ENCODE results near the gene USHBP1.
"Not testable (repeated sequence)": the region's sequence is repeated elsewhere in the genome, so short reads cannot be mapped to it uniquely, and the experiment has no call there.

Gene USHBP1

DNA sequence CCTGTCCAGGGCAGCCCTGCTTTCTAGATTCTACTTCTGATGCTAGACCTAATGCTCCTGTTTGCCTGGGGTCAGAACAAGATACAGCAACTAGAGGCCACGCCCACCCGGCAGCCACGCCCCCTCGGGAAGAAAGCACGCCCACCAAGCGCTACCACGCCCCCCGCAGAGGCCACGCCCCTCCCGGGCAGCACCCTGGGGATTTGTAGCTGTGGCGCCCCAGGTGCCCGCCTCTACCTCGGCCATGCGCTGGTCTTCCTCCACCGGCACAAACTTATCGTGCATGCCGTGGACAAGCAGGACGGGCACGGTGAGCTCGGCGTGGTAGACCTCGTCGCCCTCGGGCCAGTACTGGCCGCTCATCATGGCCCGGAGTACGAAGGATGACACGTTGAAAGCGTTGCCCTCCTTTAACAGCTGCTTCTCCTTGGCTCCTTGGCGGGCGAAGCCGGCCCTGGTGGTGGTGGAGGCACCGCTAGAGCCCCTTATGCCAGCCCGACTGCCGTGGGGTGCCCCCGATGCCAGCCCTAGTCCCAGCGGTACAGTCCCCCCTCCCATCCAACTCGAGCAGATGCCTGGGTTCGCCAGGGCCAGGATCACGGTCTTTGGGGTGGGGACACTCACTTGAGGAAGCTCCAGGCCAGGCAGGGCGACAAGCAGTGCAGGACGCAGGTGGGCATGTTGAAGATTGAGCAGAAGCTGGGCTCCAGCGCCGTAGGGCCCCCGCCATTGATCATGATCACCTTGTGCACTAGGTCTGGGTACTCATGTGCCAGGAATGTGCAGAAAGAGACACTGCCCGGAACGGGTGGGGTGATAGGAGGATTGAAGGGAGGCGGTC is 29.7 kb upstream of the USHBP1 start:
- no peak for DNase-seq

DNA sequence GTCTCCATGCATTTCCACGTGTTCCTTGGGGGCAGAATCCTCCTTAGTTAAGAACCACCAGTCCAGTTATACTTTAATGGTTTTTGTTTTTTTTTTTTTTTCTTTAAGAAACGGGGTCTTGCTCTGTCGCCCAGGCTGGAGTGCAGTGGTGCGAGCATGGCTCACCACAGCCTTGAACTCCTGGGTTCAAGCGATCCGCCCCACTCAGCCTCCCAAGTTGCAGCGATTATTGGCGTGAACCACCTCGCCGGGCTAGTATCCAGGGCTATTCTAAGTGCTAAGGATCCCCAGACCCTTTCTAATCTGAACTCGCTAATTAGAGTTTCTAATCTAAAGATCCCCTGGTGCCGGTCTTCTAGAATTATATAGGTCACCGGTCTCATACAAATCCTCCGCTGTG is 29.1 kb upstream of the USHBP1 start:
- no peak for DNase-seq

- DNase-seq, result no peak
Observed at GRCh38 chr19:17292301-17293074, 27.9 kb upstream of the USHBP1 start.

DNA sequence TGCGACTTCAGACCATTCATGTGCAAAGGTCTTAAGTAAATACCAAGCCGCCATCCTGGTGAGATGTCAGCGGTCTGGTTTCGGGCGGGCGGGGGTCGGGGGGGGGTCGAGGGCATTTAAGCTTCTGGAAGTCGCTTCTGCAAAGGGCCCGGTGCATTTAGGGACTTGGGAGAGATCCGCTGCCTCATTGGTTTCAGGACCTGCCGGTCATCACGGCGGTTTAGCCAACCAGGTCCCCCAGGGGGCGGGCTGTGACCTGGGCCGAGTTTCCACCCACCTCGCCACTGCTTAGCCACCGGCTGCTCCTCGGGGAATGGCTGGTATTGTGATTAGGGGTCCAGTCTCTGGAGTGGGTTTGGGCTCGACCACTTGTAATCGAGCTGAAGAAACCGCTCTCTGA is 24.9 kb upstream of the USHBP1 start:
- DNase-seq, result no peak

DNA sequence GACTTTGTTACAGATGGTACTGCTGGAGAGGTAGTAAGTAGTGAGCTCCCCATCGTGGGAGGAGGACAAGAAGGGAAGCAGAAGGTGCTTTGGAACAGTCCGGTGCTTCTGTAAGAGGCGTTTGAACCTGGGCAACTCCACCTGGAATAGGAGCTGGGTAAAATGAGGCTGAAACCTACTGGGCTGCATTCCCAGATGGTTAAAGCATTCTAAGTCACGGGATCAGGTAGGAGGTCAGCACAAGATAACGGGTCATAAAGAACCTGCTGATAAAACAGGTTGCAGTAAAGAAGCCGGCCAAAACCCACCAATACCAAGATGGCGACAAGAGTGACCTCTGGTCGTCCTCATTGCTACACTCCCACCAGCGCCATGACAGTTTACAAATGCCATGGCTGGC is 22.2 kb upstream of the USHBP1 start:
- no peak for DNase-seq

GRCh38 chr19:17286263-17286662 is 21.7 kb upstream of the USHBP1 start:
- DNase-seq, result no peak

- no peak for DNase-seq
Observed at GRCh38 chr19:17285415-17286135, 21.0 kb upstream of the USHBP1 start.

DNA sequence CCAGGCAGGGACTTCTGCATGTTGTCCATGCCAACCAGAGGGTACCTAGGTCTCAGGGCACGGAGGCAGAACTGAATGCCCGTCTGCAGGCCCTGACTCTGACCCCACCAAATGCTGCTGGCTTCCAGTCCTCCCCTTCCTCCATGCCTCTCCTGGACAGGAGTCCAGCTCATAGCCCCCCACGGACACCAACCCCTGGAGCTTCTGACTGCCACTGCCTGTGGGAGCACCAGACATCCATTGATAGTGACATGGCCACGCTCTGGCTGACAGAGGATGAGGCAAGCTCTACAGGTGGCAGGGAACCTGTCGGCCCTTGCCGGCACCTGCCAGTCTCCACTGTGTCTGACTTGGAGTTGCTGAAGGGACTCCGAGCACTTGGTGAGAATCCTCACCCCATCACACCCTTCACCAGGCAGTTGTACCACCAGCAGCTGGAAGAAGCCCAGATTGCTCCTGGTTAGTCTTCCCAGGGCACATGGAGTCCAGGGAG is 19.0 kb upstream of the USHBP1 start:
- DNase-seq, result no peak

- peak; percentile 34 for DNase-seq
Observed at GRCh38 chr19:17282488-17283125, 18.1 kb upstream of the USHBP1 start.

GRCh38 chr19:17281391-17282304 is 17.1 kb upstream of the USHBP1 start, which contains the start of gene ANKLE1:
Gene ANKLE1, plus strand, starts transcription at chr19:17281901. Its CDS starts 20 bp downstream, at chr19:17281921.
- DNase-seq, result no peak

DNA sequence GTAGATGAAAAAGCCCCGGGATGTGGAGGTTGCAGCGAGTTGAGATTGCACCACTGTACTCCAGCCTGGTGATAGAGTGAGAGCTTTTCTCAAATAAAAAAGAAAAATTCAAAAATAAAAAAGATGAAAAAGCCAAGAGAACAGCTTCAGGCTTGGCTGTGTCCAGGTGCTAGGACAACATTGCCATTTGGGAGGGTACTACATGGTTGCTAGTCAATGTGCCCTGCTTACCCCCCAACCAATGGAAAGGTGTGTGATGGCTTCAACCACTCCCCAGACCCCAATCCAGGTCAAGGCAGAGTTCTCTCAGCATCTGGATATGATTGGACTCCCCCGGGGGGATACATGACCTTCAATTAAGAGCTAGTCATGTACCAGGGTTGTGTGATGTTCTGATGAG is 14.9 kb upstream of the USHBP1 start:
- no peak for DNase-seq

DNA sequence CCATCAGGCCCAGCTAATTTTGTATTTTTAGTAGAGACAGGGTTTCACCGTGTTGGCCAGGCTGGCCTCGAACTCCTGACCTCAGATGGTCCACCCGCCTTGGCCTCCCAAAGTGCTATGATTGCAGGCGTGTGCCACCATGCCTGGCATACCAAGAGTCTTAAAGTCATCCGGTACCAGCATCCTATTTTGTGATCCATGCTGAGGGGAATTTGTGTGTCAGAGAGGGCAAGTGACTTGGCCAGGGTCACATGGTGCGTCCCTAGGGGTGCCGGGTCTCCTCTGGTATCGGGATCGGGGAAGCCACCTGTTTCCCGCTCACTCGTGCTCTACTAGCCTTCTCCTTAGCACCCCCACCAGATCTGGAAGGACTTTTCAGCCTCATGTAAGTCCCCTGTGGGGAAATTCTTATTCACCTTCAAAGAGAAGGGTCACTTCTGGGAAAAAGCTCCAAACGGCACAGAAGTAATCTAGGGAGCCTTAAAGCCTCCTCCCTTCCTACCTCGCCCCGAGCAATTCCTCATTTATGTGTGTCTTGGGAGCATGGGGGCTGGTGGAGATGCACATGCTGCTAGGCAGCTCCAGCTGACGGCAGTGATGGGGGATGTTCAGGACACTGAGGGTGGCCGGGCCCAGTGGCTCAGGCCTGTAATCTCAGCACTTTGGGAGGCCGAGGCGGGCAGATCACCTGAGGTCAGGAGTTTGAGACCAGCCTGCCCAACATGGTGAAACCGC is 11.1 kb upstream of the USHBP1 start:
- DNase-seq, result no peak

DNA sequence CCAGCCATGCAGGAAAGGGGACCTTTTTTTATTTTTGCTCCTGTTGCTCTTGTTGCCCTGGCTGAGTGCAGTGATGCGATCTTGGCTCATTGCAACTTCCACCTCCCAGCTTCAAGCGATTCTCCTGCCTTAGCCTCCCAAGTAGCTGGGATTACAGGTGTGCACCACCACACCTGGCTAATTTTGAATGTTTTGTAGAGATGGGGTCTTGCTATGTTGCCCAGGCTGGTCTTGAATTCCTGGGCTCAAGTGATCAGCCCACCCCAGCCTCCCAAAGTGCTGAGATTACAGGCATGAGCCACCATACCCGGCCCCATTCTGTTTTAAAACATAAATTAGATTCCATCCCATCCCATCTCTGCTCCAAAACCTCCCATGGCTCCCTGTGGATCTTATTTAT is 10.3 kb upstream of the USHBP1 start:
- DNase-seq, result not testable (repeated sequence)

DNA sequence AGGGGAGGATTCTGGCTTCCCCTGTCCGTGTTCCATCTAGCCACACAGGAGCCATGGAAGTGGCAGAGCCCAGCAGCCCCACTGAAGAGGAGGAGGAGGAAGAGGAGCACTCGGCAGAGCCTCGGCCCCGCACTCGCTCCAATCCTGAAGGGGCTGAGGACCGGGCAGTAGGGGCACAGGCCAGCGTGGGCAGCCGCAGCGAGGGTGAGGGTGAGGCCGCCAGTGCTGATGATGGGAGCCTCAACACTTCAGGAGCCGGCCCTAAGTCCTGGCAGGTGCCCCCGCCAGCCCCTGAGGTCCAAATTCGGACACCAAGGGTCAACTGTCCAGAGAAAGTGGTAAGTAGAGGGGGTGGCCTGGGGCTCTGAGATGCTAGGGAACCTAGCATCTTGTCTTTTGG is 4.2 kb upstream of the USHBP1 start:
- no peak for DNase-seq

DNA sequence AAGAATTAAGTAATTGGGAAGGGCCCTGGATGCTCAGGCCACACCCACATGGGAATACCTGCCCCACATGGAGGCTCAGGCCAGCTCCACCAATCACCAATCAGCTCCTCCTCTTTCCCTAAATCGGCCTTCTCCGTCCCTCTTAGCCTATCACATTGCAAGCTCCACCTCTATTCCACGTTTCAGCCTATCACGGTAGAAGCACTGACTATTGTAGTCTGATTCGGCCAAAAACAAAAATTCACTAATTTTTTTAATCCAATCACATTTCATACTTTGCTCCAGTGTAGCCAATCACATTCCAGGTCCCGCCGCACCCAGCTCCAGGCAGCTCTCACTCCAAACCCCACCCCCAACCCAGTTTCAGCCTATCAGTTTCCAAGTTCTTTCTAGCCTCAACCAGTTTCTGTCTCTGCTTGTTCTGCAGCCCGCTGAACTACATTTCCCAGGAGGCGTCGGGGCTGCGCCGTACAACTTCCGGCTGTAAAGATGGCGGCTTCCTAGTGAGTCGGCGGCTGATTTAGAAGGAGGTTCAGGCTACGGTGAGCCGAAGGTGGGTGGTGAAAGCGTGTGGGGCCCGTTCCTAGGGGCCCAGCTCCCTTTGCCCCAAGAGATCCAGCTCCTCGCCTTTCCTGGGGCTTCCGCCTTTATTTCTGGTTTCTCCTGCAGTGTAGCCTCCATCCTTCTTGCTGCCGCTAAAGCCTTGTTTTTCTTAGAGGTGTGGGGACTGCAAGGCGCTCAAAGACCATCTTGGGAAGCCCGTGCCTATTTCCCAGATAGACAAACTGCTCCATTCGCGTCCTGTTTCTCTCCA is 2.6 kb upstream of the USHBP1 start, which contains the start of gene BABAM1:
BABAM1 (plus strand) TSS at position 469 of the 814 bp plus-strand sequence. CDS start 1,364 bp downstream, outside the sequence.
- peak; percentile 97 for DNase-seq

GRCh38 chr19:17266589-17266974 is 2.0 kb upstream of the USHBP1 start:
- DNase-seq, result no peak

DNA sequence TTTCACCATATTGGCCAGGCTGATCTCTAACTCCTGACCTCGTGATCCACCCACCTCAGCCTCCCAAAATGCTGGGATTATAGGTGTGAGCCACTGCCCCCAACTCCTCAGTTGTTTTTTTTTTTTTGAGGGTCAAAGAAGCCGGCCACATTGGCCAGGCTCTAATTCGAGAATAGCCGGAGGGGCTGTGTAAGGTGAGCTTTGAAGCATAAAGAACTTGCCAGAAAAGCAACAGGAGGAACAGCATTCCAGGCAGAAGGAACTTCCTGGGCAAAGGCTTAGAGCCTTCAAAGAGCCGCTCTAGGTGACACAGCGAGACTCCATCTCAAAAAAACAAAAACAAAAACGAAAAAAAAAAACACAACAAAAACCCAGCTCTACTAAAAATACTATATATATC is 1.5 kb upstream of the USHBP1 start:
- no peak for DNase-seq

- DNase-seq, result no peak
Observed at GRCh38 chr19:17263712-17264640, 569 bp downstream of the USHBP1 start.

DNA sequence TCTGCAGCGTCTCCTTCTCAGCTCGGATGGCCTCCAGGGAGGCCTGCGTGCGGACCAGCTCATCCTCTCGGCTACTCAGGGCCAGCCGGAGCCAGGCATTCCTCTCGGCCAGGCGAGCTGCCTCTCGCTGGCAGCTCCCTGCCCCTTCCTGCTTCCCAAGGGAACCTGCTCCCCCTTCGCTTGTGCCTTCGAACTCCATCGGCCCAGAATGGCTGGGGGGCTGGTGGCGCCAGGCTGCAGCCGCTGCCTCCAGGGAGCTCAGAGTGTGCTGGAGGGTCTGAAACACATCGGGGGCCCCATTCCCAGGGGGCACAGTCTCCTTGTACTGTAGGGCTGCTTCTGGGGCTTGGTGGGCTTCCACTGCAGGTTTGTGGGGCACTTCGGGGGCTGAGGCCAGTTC is 2.0 kb downstream of the USHBP1 start:
- DNase-seq, result no peak

Data from NCI-H2081 treated with DMSO at 0.1 percent for 48 hours (cell line).